IPS-18a (cell line): ENCODE data around the gene ABCD4.
A peak's percentile ranks its signal among the peaks of the same experiment; 100 is the strongest.

Experiments
- H3K27ac ChIP-seq: one replicate; pipeline ENCODE4 v1.5.1; 2013; ENCODE audit warnings: low read length
- H3K27me3 ChIP-seq: one replicate; pipeline ENCODE4 v1.6.1; 2013; ENCODE audit warnings: mild to moderate bottlenecking, low read length; ENCODE audit not compliant: control insufficient read depth, insufficient read depth
- H3K36me3 ChIP-seq: one replicate; pipeline ENCODE4 v1.6.1; 2013; ENCODE audit warnings: low read depth, low read length; ENCODE audit not compliant: control insufficient read depth
- H3K4me1 ChIP-seq: one replicate; pipeline ENCODE4 v1.6.1; 2013; ENCODE audit warnings: low read depth, low read length; ENCODE audit not compliant: control insufficient read depth
- H3K4me3 ChIP-seq: one replicate; pipeline ENCODE4 v1.5.1; 2013; ENCODE audit warnings: low read length
- H3K9ac ChIP-seq: one replicate; pipeline ENCODE4 v1.6.1; 2013; ENCODE audit warnings: mild to moderate bottlenecking, low read length, moderate library complexity
- H3K9me3 ChIP-seq: one replicate; pipeline ENCODE4 v1.6.1; 2013; ENCODE audit warnings: low read depth, low read length; ENCODE audit not compliant: control insufficient read depth

The ABCD4 gene

DNA sequence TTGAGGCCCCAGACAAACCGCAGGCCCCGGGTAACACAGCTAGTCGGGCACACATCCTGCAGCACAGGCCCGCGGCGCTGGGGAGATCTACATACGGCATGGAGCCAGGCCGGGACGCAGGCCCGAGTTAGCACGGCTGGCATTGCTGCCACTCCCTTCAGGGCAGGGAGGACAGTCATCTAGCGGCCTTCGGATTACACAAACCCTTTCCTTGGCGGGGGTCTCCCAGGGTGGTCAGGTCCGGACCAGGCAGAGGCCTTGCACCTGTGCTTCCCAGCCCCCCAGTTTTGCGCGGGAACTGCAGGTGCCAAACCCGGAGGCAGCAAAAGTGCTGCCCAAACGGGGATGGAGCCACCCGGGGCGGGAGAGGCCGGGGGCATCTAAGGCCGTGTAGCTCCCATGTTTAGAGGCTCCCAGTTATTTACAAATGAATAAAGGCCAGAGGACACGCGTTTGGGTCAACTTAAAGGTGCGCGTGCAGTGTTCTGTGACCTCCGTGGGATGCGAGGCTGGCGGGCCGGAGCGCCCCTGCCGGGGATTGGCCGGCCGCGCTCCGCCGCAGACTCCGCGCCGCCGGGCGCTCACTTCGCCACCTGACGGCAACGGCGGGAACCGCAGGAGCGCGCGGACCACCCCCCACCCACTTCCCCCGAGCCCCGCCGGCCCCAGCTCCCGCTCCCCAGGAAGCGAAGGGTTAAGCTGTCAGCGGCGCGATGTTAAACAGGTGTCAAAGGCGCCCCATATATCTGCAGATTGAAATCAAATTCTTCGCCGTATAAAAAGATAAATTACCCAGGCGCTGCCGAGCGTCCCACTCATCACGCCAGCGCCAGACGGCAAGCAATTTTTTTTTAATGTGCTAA lies 45.4 kb downstream of the ABCD4 start:
- H3K4me1 ChIP-seq: no peaks in the 10 kb centered on the region
- H3K27ac ChIP-seq: no peak overlapping the region
- H3K9me3 ChIP-seq: no peaks in the 10 kb centered on the region
- no peaks in the 10 kb centered on the region for H3K36me3 ChIP-seq
- H3K27me3 ChIP-seq: peaks cover 20% of the 10 kb centered on the region
- H3K4me3 ChIP-seq: peak overlapping the region; percentile 74
- no peak overlapping the region for H3K9ac ChIP-seq

DNA sequence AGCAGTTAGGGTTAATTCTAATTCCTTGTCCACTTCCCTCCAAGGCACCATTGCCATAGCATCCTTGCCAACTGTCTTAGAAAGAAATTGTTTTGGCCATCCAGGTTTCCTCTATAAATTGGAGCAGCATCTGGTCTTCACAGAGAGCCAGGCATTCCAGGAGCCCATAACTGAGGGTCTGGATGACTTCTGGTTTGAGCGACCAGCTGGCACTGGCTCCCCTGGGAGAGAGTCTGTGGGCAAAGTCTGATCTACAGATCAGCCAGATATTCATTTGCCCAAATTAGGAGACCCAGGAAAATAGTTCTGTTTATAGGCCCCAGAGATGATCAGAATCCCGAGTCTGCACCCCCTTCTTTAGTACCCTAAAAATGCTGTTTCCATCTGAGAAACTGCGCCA lies 47.5 kb downstream of the ABCD4 start:
- Histone ChIP-seq H3K27me3 (peaks cover 27% of the 10 kb centered on the region), H3K9ac (no peak overlapping the region), H3K9me3 (no peaks in the 10 kb centered on the region)

DNA sequence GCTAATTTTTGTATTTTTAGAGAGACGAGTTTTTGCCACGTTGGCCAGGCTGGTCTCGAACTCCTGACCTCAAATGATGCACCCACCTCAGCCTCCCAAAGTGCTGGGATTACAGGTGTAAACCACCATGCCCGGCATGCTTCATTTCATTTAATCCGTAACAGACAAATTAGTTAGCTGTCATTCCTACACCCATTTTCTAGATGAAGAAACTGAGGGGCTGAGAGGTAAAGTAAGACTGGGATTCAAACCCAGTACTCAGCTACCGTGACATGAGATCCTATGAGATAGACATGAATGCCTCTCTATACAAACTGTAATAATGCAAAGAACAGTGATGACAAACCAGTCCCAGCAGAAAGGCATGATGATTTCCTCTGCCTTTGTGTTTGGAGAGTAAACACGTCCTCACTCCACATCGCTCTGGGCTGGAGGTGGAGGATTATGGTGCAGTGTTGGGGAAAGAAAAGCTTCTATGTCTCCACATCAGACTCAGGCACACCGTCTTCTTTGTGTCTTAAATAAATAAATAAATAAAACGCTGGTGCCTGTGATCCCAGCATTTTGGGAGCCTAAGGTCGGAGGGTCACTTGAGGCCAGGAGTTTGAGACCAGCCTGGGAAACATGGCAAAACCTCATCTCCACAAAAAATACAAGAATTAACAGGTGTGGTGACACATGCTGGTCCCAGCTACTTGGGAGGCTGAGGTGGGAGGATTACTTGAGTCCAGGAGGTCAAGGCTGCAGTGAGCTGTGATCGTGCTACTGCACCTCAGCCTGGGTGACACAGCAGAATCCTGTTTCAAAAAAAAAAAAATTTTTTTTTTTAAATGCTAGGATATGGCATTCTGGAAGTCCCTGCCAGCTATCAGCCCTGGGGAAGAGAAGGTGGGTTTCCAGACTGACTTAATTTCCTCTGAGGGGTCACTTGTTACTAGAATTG lies 53.0 kb downstream of the ABCD4 start:
- no peak overlapping the region for H3K27ac ChIP-seq
- H3K4me3 ChIP-seq: no peak overlapping the region
- H3K9me3 ChIP-seq: no peaks in the 10 kb centered on the region
- peaks cover 16% of the 10 kb centered on the region for H3K27me3 ChIP-seq
- H3K36me3 ChIP-seq: no peaks in the 10 kb centered on the region
- H3K4me1 ChIP-seq: no peaks in the 10 kb centered on the region
- H3K9ac ChIP-seq: no peak overlapping the region

More for the DNA sequence above, 47.5 kb downstream of the ABCD4 start:
- H3K4me3 ChIP-seq: no peak overlapping the region
- H3K4me1 ChIP-seq: no peaks in the 10 kb centered on the region
- H3K36me3 ChIP-seq: no peaks in the 10 kb centered on the region
- H3K27ac ChIP-seq: no peak overlapping the region

DNA sequence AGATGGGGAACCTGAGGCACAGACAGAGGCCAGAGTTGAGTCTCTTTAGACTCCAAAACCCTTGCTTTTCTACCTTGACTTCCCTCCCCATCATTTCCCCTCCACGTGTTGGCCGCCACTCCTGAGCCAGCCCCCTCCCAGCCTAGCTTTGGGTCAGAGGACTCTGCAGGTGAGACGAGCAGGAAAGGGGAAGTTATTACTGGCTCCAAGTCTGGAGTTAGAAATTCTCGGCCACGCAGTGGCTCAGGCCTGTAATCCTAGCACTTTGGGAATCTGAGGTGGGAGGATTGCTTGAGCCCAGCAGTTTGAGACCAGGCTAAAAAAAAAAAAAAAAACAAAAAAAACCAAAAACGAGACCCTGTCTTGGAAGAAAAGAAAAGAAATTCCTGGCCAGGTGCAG lies 54.7 kb downstream of the ABCD4 start:
- no peak overlapping the region for H3K27ac ChIP-seq
- H3K36me3 ChIP-seq: no peaks in the 10 kb centered on the region
- H3K9ac ChIP-seq: no peak overlapping the region
- H3K4me3 ChIP-seq: no peak overlapping the region
- no peaks in the 10 kb centered on the region for H3K4me1 ChIP-seq
- H3K9me3 ChIP-seq: no peaks in the 10 kb centered on the region
- peaks cover 33% of the 10 kb centered on the region for H3K27me3 ChIP-seq

DNA sequence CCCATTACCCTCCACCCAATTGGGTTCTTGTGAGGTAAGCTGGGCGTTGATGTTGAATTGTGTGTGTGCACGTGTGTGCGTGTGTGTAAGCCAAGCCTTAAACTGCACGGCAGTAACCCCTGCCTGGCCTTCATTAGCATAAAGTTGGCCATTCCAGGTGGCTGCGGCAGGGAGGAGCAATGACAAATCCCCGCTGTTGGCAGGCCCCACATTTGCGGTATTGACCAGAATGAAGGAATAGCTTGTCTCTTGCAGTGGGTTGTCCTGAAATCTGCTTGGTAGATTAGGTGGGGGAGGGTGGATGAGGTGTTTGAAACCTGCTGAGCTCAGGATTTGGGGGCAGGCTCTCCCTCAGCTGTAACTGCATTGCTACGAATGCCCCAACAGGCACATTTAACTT lies 56.2 kb downstream of the ABCD4 start:
- Histone ChIP-seq H3K9ac (no peak overlapping the region), H3K4me1 (peaks cover 10% of the 10 kb centered on the region), H3K27ac (no peak overlapping the region), H3K27me3 (peaks cover 41% of the 10 kb centered on the region), H3K9me3 (no peaks in the 10 kb centered on the region), H3K4me3 (no peak overlapping the region), H3K36me3 (no peaks in the 10 kb centered on the region)

DNA sequence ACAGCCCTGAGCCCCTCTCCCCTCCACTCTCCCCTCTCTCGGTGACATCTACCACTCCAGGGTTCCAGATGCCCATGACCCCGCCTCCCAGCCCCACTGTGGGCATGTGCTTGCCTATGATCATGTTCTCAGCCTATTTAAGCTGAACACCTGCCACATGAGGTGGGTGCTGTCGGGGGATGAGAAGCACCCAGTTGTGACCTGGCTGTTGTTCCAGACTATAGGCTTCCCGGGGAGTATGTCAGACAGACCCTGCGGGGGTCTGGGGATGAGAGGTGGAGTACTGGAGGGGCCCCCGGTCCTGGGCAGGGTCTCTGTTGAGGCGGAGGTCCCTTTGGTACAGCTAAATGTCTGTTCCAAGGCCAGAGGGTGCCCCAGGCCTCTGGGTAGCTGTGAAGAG lies 57.4 kb downstream of the ABCD4 start:
- Histone ChIP-seq H3K9me3 (no peaks in the 10 kb centered on the region), H3K4me1 (peaks cover 14% of the 10 kb centered on the region), H3K27ac (no peak overlapping the region), H3K4me3 (no peak overlapping the region), H3K9ac (no peak overlapping the region), H3K36me3 (no peaks in the 10 kb centered on the region), H3K27me3 (peaks cover 53% of the 10 kb centered on the region)

DNA sequence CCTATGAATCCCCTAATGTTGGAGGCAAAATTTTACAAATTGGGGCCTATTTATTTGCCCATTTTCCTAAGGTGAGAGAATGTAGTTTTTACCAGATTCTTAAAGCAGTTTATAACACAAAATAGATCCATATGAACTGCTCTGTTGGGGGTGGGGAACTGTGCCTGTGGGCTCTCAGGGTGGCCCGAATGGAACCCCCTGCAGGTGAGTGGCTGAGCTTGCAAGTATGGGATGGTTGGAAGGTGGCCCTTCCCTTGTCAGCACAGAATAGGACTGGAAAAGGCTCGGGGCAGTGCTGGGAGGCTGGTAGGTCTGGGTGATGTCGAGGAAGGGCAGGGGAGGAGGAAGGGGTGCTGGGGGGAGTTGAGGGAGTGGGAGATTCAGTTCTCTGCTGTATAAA lies 58.6 kb downstream of the ABCD4 start:
- H3K4me1 ChIP-seq: peaks cover 14% of the 10 kb centered on the region
- peaks cover 65% of the 10 kb centered on the region for H3K27me3 ChIP-seq

DNA sequence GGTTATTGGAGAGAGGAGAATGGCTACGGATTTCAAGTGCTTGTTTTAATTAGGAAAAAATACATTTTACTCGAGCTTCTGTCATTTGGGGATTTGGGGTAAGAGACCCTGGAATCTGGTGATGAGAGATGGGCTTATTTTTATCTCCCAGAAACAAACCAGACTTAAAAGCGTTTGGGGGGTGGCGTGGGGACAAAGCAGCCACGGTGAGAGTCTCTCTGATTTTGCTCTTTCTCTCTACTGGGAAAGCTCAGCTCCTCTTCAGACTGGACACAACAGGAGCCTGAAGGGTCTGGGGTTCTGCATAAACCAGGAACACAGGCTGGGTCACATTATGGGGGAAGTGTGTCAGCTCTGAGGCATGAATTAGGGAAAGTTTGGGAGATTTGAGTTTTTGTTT lies 59.7 kb downstream of the ABCD4 start:
- H3K9ac ChIP-seq: no peak overlapping the region
- H3K27ac ChIP-seq: no peak overlapping the region
- H3K36me3 ChIP-seq: no peaks in the 10 kb centered on the region
- H3K4me3 ChIP-seq: no peak overlapping the region
- H3K27me3 ChIP-seq: peaks cover 76% of the 10 kb centered on the region
- H3K9me3 ChIP-seq: no peaks in the 10 kb centered on the region
- H3K4me1 ChIP-seq: peaks cover 14% of the 10 kb centered on the region

More for the DNA sequence above, 58.6 kb downstream of the ABCD4 start:
- Histone ChIP-seq H3K9ac (no peak overlapping the region), H3K4me3 (no peak overlapping the region), H3K27ac (no peak overlapping the region), H3K36me3 (no peaks in the 10 kb centered on the region), H3K9me3 (no peaks in the 10 kb centered on the region)

DNA sequence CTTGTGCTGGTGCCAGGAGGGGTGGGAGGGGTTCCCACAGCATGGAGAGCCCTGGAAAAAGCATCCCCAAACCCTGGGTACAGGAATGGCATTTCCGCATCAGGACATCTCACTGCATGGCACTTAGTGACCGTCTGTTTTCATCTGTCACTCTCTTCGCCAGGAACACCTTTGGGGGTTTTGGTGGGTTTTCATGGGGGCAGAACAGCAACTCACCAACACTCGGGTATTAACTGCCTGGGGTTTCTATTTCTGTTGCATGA lies 60.0 kb downstream of the ABCD4 start:
- H3K27me3 ChIP-seq: peaks cover 79% of the 10 kb centered on the region

DNA sequence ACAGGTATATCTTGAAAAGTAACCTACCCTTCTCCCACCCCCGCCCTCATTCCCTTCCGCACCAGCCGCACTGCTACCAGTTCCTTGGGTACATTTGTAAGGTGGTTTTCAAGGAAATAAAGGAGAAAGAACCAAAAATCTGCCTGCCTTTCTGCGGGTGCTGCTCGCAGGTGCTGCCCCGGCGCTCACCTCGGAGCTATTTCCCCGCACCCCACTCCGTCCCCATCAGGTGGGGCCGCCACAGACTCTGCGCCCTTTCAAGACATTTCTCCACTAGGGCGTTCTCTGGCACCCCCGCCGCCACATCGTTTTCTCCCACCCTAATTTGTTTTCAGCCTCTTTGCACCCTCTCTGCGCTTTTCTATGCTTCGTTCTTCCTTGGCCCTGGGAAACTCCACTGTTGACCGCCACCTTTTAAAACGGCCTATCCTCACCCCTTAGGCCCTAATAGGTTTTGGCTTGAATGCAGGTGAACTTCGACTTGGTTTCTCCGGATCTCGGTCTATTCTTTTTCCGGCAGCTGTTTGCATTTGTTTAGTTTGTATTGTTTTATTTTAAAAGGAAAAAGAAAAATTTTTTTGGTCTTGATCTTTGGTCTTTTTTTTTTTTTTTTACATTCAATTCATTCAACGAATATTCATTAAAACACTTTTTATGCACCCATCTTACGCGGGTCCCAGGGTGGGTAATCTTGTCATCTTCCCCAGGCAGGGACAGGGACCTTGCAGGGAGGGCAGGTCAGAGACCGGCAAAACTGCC lies 60.5 kb downstream of the ABCD4 start:
- Histone ChIP-seq H3K9me3 (no peaks in the 10 kb centered on the region), H3K9ac (no peak overlapping the region), H3K27ac (no peak overlapping the region), H3K27me3 (peaks cover 84% of the 10 kb centered on the region), H3K36me3 (no peaks in the 10 kb centered on the region), H3K4me1 (peaks cover 14% of the 10 kb centered on the region), H3K4me3 (peak overlapping the region; percentile 33)

More for the DNA sequence above, 60.0 kb downstream of the ABCD4 start:
- no peaks in the 10 kb centered on the region for H3K9me3 ChIP-seq
- H3K4me3 ChIP-seq: no peak overlapping the region
- no peak overlapping the region for H3K9ac ChIP-seq
- peaks cover 14% of the 10 kb centered on the region for H3K4me1 ChIP-seq
- H3K36me3 ChIP-seq: no peaks in the 10 kb centered on the region
- H3K27ac ChIP-seq: no peak overlapping the region

DNA sequence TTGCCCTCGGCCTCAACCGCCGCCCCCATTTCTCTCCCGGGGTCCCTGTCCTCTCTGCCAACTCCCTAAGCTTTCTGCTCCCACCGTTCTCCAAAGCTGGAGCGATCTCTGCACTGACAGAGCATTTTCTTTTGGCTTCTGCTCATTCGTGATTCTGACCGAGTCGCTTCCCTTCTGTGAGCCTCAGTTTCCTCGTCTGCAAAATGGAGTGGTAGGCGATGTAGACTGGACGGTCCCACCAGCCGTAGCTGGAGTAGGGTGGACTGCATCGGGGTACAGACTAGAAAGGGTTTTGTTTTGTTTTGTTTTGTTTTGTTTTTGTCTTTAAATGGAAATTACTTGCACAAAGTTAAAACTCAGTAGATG lies 61.1 kb downstream of the ABCD4 start:
- H3K27ac ChIP-seq: no peak overlapping the region
- peaks cover 14% of the 10 kb centered on the region for H3K4me1 ChIP-seq
- H3K36me3 ChIP-seq: no peaks in the 10 kb centered on the region
- H3K27me3 ChIP-seq: peaks cover 88% of the 10 kb centered on the region
- peak overlapping the region; percentile 33 for H3K4me3 ChIP-seq
- no peak overlapping the region for H3K9ac ChIP-seq
- no peaks in the 10 kb centered on the region for H3K9me3 ChIP-seq
